Omental fat pad (tissue), 4 donors: ENCODE data around the gene APC. TPM values are rescaled to one million over a fixed set of nuclear protein-coding genes. Genes with fewer than 3 reads are reported as not detected.

Experiments used
- ATAC-seq: fragments of 150-250 bp; one replicate; pipeline ENCODE4 v1.9.1; 2016; ENCODE audit warnings: mild to moderate bottlenecking, moderate library complexity; ENCODE audit not compliant: low FRiP score
- DNase-seq: peaks from one replicate; pipeline ENCODE4 v3.0.0-alpha.2; 2019; ENCODE audit warnings: low spot score
- total RNA-seq, 4 donors: library from RNA; depleted of rRNA; stranded (reverse); fragments of >200 nt; gene quantifications; one replicate each; pipeline ENCODE4 v1.1.0, GENCODE V29; 2016
- TF ChIP-seq, protein P1 (sequence below), 3 donors: fragments of 450-650 bp; IDR thresholded peaks; one replicate each; pipeline ENCODE4 v1.5.1; 2016 to 2017; ENCODE audit warnings: antibody characterized with exemption in 3 of 3, mild to moderate bottlenecking in 3 of 3, moderate library complexity in 2 of 3

Gene APC
- total RNA-seq, 4 donors from 2014 or later = 33.9 to 78.5 (median 58.8) TPM

DNA sequence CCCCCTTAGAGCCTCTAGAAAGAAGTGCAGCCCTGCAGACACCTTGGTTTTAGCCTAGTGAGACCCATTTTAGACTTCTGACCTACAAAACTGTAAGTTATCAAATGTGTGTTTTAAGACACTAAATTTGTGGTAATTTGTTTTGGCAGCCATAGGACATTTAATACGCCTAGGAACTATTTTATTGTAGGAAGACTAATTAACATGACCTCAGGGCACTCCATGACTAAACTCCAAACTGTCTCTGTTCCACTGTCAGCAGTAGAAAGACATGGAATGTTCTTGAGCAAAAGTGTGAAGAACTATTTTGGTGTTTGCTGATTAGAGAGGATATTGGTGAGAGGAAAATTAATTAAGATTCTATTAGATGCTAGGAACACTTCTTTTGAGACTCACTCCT lies 4.1 kb upstream of the APC start:
- TF ChIP-seq, protein P1, sequence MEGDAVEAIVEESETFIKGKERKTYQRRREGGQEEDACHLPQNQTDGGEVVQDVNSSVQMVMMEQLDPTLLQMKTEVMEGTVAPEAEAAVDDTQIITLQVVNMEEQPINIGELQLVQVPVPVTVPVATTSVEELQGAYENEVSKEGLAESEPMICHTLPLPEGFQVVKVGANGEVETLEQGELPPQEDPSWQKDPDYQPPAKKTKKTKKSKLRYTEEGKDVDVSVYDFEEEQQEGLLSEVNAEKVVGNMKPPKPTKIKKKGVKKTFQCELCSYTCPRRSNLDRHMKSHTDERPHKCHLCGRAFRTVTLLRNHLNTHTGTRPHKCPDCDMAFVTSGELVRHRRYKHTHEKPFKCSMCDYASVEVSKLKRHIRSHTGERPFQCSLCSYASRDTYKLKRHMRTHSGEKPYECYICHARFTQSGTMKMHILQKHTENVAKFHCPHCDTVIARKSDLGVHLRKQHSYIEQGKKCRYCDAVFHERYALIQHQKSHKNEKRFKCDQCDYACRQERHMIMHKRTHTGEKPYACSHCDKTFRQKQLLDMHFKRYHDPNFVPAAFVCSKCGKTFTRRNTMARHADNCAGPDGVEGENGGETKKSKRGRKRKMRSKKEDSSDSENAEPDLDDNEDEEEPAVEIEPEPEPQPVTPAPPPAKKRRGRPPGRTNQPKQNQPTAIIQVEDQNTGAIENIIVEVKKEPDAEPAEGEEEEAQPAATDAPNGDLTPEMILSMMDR (IDR thresholded peaks at IDR 0.05) = no peak
- ATAC-seq = no peak

DNA sequence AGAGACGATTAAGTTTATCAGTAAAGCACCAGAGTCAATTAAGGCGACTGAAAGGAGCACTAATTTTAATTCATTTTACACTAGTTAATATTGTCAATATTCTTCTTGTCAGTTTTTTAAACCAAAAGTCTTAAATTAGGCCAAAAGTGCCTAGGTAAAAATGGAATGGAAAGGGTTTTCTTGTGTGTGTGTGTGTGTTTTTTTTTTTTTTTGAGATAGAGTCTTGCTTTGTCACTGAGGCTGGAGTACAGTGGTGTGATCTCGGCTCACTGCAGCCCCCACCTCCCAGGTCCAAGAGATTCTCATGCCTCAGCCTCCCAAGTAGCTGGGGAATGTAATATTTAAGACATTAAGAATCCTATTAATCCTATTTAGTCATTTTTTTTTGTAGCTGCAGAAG lies 3.1 kb upstream of the APC start:
- ATAC-seq (no peak), DNase-seq (no peak)
- TF ChIP-seq, protein P1 (IDR thresholded peaks at IDR 0.05) = no peak

More for the DNA sequence above, 4.1 kb upstream of the APC start:
- no peak for DNase-seq

DNA sequence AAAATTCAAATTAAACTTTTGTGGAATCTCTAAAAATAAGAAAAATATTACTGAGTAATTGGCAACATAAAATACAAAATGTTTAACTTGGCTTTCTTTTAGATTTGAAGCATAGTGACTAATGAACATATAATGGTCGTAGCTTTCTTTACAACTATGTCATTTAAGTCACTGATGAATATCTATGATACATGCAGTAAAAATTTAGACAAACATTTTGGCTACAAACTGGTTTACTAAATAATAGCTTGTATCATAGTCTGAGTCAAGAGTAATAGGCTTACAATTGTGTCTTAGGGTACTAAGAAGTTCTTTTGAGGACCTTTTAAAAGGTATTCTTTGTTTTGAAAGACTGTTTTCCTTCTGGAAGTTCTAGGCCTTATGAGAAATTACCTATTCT lies 2.0 kb upstream of the APC start:
- DNase-seq (no peak), ATAC-seq (no peak)
- TF ChIP-seq, protein P1 (IDR thresholded peaks at IDR 0.05) = no peak

DNA sequence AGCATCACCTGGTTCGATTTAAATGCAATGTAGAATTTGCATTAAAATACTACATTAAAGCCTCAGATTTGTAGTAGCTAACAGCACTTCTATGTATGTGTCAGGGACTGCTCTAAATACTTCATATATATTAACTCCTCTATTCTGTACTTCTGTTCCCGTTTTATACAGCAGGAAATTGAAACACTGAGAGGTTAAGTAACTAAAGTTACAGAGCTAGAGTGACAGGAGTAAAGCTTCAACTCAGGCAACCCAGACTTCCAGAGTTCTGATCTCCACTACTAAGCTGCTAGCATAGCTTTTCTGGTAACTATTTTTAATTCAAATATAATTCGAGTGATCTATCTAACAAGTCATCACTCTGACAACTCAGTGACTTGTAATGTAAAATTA lies 619 bp upstream of the APC start:
- DNase-seq (no peak), ATAC-seq (no peak)
- TF ChIP-seq, protein P1 (IDR thresholded peaks at IDR 0.05) = no peak

DNA sequence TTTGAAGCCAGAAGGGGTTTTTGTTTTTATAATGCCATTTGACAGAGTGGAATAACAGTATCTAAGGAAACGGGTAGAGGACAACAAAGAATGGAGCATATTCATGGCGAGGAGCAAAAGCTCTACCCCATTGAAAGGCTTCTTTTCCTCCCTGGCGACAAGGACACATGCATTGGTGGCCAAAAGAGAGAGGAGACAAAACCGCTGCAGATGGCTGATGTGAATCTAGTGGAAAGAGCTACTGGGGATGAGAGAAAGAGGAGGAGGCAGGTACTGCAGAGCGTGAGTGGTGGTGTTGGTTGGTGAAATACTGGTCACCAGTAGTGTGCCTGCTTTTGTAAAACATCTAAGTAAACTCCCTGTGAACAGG lies 491 bp downstream of the APC start:
- DNase-seq = no peak
- peak; percentile 16 for ATAC-seq
- TF ChIP-seq, protein P1 (IDR thresholded peaks at IDR 0.05) = no peak

DNA sequence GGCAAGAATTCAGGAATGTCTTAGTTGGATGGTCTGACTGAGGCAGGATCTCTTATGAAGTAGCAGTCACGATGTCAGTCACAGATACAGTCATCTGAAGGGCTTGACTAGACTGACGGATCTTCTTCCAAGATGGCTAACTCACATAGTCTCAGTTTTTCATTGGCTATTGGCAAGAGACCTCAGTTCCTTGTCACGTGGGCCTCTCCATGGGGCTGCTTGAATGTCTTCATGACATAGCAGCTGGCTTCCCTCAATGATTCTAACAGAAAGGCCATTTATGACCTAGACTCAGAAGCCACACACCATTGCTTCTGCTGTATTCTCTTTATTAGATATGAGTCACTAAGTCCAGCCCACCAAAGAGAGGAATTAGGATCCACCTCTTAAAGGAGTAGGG lies 4.7 kb downstream of the APC start:
- no peak for ATAC-seq
- TF ChIP-seq, protein P1 (IDR thresholded peaks at IDR 0.05) = no peak
- DNase-seq = no peak

DNA sequence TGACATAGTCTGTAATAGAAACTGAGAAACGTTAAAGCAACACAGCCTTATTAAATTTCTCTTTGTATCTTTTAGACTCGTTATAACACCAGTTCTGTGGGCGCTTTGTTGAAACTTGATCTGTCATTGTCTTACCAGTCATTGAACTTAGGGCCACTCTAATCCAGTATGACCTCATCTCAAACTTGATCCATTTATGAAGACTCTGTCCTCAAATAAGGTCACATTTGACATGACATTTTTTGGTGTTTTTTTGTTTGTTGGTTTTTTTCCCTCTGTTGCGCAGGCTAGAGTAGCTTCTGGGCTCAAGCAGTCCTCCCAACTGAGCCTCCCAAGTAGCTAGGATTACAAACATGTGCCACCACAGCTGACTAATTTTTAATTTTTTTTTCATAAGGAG lies 5.9 kb downstream of the APC start:
- ATAC-seq = no peak
- TF ChIP-seq, protein P1 (IDR thresholded peaks at IDR 0.05) = no peak
- DNase-seq = no peak
